ENCODE measurements around the gene SHROOM2. TPM values are rescaled to one million over a fixed set of nuclear protein-coding genes. Genes with fewer than 3 reads are reported as not detected.

SHROOM2 gene
- total RNA-seq, 2 donors from 2014 or later: 14.4 to 15.4 TPM

- no peaks in the 10 kb centered on the region for H3K4me1 ChIP-seq (ENCODE audit: control insufficient read depth, insufficient read depth, low read length)
- Mint-ChIP-seq H3K27me3 (ENCODE audit: insufficient read depth) (no peaks in the 10 kb centered on the region), H3K4me3 (no peak overlapping the region), H3K36me3 (ENCODE audit: low read depth) (peaks cover 50% of the 10 kb centered on the region), H3K9me3 (peaks cover 57% of the 10 kb centered on the region), H3K4me1 (no peaks in the 10 kb centered on the region), H3K27ac (no peak overlapping the region)
- H3K36me3 ChIP-seq (ENCODE audit: control insufficient read depth, insufficient read depth, low read length): no peaks in the 10 kb centered on the region
- 80% methylated on average over 2 to 3 of the region's 3 CpGs for WGBS, 2 experiments (ENCODE audit: insufficient coverage in 1 of 2, insufficient read length in 1 of 2)
- H3K4me3 ChIP-seq (ENCODE audit: low read length): no peak overlapping the region
- no peaks in the 10 kb centered on the region for H3K27me3 ChIP-seq (ENCODE audit: control insufficient read depth, insufficient read depth, low read length, poor library complexity, severe bottlenecking)
- H3K27ac ChIP-seq (ENCODE audit: low read depth, low read length): no peak overlapping the region
- no peaks in the 10 kb centered on the region for H3K9me3 ChIP-seq (ENCODE audit: control insufficient read depth, low read length)
- TF ChIP-seq CTCF (conservative IDR thresholded peaks at IDR 0.05): no peak
- no peak for DNase-seq
- H3K9ac ChIP-seq (ENCODE audit: extremely low read depth, low read length, poor library complexity, severe bottlenecking): no peak overlapping the region
Measured at GRCh38 chrX:9738151-9738550, 48.1 kb upstream of the SHROOM2 start.

- DNase-seq: no peak
- Histone ChIP-seq H3K4me3 (ENCODE audit: low read length) (no peak overlapping the region), H3K4me1 (ENCODE audit: control insufficient read depth, insufficient read depth, low read length) (no peaks in the 10 kb centered on the region), H3K9ac (ENCODE audit: extremely low read depth, low read length, poor library complexity, severe bottlenecking) (no peak overlapping the region), H3K36me3 (ENCODE audit: control insufficient read depth, insufficient read depth, low read length) (no peaks in the 10 kb centered on the region), H3K27ac (ENCODE audit: low read depth, low read length) (no peak overlapping the region), H3K27me3 (ENCODE audit: control insufficient read depth, insufficient read depth, low read length, poor library complexity, severe bottlenecking) (no peaks in the 10 kb centered on the region), H3K9me3 (ENCODE audit: control insufficient read depth, low read length) (no peaks in the 10 kb centered on the region)
- Mint-ChIP-seq H3K27me3 (ENCODE audit: insufficient read depth) (no peaks in the 10 kb centered on the region), H3K9me3 (peaks cover 66% of the 10 kb centered on the region), H3K36me3 (ENCODE audit: low read depth) (peaks cover 52% of the 10 kb centered on the region), H3K4me1 (no peaks in the 10 kb centered on the region), H3K27ac (no peak overlapping the region), H3K4me3 (no peak overlapping the region)
- no peak for TF ChIP-seq CTCF (conservative IDR thresholded peaks at IDR 0.05)
- 92% methylated on average over 4 of the region's 5 CpGs; no CpG with 5 or more reads in 1 of the 2 experiments for WGBS, 2 experiments (ENCODE audit: insufficient coverage in 1 of 2, insufficient read length in 1 of 2)
Measured at GRCh38 chrX:9739130-9739529, 47.1 kb upstream of the SHROOM2 start.

GRCh38 chrX:9745417-9746115, 40.7 kb upstream of the SHROOM2 start:
- peaks cover 65% of the 10 kb centered on the region for H3K9me3 Mint-ChIP-seq
- Histone ChIP-seq H3K4me3 (ENCODE audit: low read length) (no peak overlapping the region), H3K9ac (ENCODE audit: extremely low read depth, low read length, poor library complexity, severe bottlenecking) (no peak overlapping the region), H3K27me3 (ENCODE audit: control insufficient read depth, insufficient read depth, low read length, poor library complexity, severe bottlenecking) (no peaks in the 10 kb centered on the region), H3K36me3 (ENCODE audit: control insufficient read depth, insufficient read depth, low read length) (no peaks in the 10 kb centered on the region), H3K27ac (ENCODE audit: low read depth, low read length) (peak overlapping the region; percentile 90), H3K4me1 (ENCODE audit: control insufficient read depth, insufficient read depth, low read length) (no peaks in the 10 kb centered on the region), H3K9me3 (ENCODE audit: control insufficient read depth, low read length) (no peaks in the 10 kb centered on the region)
- H3K4me1 Mint-ChIP-seq: peaks cover 9% of the 10 kb centered on the region
- peaks cover 21% of the 10 kb centered on the region for H3K36me3 Mint-ChIP-seq (ENCODE audit: low read depth)
- no peak overlapping the region for H3K4me3 Mint-ChIP-seq
- TF ChIP-seq CTCF (conservative IDR thresholded peaks at IDR 0.05): no peak
- no peak overlapping the region for H3K27ac Mint-ChIP-seq
- DNase-seq: no peak
- 88 to 97% methylated on average over 3 to 11 of the region's 11 CpGs for WGBS, 2 experiments (ENCODE audit: insufficient coverage in 1 of 2, insufficient read length in 1 of 2)
- H3K27me3 Mint-ChIP-seq (ENCODE audit: insufficient read depth): no peaks in the 10 kb centered on the region
